ENCODE measurements around the gene C20orf204.
A peak's percentile ranks its signal among the peaks of the same experiment; 100 is the strongest.

C20orf204 gene

GRCh38 chr20:64056889-64057627, 21.1 kb downstream of the C20orf204 start:
- DNase-seq, result no peak

- no peak for DNase-seq
These were observed 21.9 kb downstream of the C20orf204 start for GRCh38 chr20:64057628-64058498.

DNA sequence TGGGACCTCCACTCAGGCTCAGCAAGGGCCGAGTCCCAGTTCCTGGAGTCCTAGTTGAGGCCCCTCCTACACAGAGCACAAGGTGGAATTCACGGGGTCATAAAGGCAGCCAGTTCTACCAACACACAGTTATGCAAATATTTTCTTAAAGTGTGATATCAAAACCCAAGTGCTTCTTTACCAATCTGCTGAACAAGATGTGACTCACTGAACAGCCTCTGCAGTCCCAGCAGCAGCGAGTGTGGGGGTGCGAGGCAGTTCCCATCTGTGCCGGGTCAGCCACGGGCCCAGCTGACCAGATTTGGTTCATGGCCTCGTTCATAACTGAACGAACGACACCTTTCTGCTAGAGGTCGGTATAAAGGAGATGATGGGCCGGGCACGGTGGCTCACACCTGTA, 22.6 kb downstream of the C20orf204 start:
- DNase-seq, result no peak

GRCh38 chr20:64062276-64062595, 26.3 kb downstream of the C20orf204 start:
- no peak for DNase-seq

- DNase-seq, result peak; percentile 62
These were observed 26.8 kb downstream of the C20orf204 start, which contains the start of gene TCEA2 for GRCh38 chr20:64062596-64063388. TSS of gene TCEA2 (plus strand) at chr20:64063198. CDS start at chr20:64063313, 115 bp downstream.

- no peak for DNase-seq
These were observed 27.6 kb downstream of the C20orf204 start for GRCh38 chr20:64063389-64064144.

DNA sequence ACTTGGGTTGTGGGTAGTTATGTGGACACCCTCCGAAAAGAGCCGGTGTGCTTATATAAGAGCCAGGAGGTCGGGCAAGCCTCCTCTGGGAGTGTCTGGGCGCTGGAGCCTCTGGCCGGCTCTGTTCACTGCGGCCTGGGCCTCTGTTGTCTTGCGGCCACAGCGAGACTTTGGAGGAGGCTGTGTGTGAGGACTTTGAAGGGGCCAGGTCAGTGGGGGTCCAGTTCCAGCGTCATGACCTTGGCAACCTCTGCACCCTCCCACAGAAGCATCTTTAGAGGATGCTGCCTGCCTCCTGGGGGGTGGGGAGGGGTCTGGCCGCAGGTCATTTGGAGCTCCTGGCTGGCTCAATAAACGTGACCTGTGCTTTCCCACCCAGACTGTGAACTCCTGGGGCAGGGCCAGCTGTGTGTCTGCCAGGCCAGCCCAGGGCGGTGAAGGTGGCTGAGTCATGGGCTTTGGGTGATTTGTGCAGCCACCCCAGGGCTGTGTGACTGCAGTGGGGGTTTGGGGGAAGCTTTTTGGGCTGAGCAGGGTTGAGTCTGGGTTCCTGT, 28.2 kb downstream of the C20orf204 start:
- no peak for DNase-seq

DNA sequence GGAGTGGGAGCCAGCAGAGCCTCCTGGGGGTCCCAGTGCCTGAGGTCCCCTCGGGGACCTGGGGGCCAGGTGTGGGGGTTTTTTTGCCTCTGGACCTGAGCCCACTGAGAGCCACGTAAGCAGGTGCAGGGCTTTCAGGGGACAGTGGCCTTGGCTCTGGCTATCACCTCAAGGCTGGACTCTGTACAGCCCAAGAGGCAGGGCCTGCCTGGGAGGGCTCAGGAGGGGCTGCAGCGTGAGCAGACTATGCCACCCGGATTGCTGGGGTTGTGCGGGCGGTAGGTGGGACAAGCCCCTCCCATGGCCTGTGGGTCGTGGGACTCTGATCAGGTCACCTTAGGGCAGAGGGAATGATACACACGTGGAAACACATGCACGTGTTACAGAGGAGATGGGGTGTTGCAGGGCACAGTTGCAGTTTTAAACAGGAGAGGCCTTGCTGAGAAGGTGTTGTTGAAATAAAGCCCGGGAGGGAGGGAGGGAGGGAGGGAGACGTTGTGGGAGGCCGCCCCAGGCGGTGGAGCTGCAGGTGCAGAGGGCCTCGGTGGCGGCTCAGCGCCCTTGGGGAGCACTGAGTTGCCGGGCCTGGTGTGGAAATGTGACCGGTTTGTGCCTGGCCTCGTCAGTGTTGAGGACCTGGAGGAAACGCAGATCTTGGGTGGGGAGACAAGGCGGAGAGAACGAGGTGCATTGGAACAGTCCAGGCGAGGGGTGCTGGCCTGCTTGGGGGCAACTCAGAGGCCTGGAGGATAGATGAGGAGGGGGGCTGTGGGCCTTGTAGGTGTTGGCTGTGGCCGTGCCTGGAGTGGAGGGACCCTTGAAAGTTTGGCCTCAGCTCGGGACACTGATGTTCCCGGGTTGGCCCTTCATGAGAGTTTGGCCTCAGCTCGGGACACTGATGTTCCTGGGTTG, 29.3 kb downstream of the C20orf204 start:
- DNase-seq, result no peak

GRCh38 chr20:64065974-64066343, 30.0 kb downstream of the C20orf204 start:
- DNase-seq, result no peak

DNA sequence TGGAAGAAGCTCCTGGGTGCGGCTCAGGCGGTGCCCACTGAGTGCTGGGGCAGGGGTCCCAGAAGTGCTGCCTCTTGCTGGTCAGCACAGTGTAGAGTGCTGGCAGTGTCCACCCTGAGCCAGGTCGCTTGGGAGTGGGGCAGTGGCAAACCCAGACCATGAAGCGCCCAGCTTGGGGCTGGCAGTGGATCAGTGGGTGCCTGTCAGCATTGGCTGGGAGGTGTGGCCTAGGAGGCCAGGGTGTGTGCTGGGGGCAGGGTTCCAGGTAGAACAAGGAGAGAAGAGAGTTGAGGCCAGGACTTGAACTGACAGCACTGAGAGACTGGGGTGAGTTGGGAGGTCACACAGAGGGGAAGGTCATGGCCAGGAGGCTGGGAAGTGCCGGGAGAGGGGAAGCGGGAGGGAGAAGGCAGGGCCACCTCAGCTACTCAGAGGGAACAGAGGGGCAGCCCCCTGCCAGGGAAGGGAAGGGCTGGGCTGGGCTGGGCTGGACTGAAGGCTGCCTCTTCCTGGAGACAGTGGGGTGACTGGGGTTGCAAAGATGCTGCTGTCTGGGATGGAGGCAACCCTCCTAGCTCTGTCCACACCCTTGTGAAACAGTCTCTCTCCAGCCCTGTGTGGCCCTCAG, 31.1 kb downstream of the C20orf204 start:
- no peak for DNase-seq

GRCh38 chr20:64067733-64068307, 31.8 kb downstream of the C20orf204 start:
- no peak for DNase-seq

DNA sequence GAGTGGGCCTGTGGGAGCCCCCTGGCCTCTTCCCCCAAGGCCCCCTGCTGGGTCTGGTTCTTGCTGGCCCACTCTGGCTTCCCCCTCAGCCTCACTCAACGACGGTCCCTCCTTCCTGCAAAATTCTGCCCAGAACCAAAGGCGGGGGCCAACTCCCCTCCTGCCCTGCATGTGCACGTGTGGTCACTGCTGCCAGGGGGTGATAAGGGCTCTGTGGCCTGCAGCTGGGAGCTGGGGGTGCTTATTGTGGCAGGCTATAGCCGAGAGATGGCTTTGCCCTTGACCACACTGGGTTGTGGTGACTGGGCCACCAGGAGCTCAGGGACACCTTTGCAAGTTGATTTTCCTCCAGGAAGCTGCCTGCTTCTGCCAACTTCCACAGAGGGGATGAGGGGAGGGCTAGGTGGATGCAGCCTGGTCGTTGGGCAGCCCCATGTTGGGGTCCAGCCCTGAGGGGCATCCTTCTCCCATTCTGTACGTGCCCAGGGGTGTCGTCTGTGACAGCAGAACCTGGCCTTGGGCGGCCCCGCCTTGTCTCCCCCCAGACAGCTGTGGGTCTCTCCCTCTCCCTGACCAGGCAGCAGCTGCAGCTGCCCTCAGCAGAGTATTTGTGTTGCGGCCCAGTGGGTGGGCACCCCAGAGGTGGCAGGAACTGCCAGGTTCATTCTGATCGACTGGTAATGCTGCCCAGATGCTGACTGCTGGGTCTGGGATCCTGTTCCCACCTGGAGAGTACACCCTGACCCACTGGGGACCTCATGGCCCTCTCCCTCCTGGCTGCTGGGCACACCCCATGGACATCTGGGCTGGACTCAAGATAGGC, 32.6 kb downstream of the C20orf204 start:
- no peak for DNase-seq

- DNase-seq, result no peak
These were observed 33.2 kb downstream of the C20orf204 start for GRCh38 chr20:64069209-64069613.

DNA sequence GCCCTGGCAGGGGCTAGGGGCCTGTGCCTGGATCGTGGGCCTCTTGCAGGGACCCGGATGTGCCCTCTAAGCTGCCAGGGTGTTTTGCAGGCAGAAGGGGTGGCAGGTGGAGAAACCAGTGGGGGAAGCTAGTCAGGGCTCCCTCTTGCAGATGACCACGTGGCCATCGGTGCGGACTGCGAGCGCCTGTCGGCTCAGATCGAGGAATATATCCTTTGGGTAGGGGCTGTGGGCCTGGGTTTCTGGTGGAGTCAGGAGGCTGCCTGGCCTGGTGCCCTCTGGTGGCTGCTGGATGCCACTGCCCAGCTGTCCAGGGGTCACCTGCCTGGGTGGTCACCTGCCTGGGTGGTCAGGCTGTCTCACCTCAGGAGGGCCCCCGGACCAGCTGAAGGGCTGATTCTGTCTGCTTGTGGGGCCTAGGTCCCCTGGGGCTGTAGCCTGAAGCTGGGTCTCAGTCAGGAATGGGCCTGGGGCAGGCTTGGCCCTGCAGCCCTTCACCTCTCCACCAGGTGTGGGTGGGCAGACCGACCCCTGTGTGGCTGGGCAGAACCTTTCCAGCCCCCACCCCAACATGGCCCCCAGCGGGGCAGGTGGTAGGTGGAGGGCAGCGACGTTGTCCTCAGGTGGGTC, 33.7 kb downstream of the C20orf204 start:
- DNase-seq, result no peak

GRCh38 chr20:64070244-64070993, 34.4 kb downstream of the C20orf204 start:
- no peak for DNase-seq

DNA sequence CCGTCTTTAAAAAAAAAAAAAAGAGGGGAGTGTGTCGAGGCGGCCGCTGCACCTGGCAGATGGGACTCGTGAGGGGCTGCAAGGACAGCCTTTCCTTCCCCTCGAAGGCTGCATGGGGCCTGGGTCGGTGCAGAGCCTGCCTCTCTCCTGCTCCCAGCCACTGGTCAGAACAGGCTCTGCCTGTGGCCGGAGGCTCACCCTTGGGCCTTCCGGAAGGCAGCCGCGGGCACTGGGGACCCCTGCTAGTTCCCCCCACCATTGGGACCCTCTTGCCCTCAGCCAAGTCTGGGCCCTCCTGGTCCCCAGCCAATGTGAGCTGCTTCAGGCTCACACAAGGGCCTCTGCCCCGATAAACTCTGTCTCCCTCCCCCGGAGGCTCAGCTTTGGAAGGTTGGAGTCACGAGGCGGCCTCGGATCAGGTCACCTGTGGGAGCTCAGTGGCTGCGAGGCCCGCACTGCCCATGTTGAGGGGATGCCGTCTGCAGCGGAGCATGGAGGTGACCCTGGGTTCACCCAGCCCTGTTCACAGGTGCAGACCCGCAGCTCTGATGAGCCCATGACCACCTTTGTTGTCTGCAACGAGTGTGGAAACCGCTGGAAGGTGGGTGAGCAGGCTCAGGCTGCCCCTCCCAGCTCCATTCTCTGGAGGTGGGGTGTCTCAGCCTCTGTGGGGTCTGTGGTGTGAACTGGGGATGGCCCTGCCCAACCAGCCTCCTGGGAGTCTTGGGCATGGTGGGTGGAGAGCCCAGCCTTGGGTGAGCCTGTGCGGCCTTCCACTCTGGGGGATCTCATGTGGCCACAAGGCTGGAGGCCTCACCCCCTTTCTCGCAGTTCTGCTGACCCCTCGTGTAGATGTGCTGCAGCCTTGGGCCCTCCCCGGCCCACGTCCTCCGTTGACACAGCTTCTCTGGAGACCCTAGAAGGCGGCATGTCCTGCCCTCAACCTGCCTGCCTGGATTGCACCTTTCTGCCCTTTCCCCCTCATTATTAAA, 35.7 kb downstream of the C20orf204 start:
- no peak for DNase-seq

All from SIG-M5 (cell line).